Cerebellar cortex (tissue), 1 donor: ENCODE data around the gene TMEM44.
"Not testable (repeated sequence)": the region's sequence is repeated elsewhere in the genome, so short reads cannot be mapped to it uniquely, and the experiment has no call there.

Source experiments
- DNase-seq: peaks from one replicate; pipeline ENCODE4 v3.0.0-alpha.2; 2015; ENCODE audit warnings: low spot score

TMEM44 gene

DNA sequence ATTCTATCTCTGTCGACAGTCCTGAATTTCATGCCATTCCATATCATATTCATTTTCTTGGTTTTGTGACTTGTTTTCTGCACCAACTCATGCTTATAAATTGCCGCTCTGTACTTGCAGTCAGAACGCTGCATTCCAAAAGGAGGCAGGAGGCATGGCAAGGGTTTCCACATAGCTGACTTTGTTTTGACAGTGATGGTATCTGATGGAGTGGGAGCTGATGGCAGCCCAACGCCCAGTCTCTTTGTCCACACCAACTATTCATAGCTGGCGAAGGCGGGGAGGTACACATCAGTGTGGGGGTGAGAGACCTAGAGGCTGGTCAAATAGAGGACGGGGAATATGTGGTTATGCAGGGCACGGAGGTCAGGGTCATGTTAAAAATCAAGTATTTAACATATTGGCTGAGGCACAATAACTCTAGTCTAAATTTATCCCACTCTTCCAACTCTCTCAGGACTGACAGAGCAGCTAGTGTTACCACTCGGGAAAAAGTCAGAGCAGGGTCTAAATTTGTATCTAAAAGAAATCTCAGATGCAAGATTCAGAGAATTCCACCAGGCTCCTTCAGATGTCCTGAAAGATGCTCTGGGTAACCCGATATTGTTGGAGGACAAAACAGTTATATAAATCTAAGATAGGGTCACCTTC is 78.6 kb downstream of the TMEM44 start:
- DNase-seq = no peak

DNA sequence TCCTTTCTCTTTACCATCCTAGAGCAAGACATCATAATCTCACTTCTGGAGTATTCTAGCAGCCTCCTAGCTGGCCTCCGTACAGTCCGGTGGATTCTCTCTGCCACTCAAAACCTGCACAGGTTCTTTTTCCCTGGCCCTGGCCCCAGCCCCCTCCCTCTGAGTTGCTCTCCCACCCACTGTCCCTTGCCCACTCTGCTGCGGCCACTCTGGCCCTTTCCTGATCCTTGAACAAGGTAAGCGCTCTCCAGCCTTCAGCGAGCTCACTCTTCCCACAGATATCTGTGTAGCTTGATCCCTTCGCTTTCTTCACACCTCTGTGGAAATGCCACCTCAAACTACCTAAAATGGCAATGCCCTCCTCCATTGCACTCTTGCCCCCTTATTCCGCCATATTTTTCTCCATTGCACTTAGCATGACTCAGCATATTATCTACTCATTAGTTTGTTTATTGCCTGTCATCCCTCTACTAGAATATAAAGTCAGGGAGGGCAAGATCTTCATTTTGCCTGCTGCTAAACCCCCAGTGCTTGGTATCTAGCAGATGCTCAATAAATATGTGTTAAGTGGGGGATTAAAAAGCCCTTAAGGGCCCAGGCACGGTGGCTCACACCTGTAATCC is 80.8 kb downstream of the TMEM44 start:
- DNase-seq = no peak

DNA sequence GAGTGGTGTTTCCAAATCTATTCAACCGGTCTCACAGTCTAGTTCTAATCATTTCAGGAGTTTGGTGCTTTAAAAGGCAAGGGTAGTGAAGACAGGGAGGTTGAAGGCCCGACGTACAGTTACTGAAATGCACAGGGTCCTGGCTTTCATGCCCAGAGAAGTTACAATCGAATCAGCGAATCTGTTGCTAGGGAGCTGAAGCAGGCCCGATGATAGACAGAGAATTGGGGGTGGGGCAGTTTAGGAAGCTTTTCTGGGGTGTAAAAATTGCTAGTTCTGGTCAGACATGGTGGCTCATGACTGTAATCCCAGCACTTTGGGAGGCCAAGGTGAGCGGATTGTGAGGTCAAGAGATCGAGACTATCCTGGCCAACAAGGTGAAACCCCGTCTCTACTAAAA is 83.4 kb downstream of the TMEM44 start:
- DNase-seq = no peak

DNA sequence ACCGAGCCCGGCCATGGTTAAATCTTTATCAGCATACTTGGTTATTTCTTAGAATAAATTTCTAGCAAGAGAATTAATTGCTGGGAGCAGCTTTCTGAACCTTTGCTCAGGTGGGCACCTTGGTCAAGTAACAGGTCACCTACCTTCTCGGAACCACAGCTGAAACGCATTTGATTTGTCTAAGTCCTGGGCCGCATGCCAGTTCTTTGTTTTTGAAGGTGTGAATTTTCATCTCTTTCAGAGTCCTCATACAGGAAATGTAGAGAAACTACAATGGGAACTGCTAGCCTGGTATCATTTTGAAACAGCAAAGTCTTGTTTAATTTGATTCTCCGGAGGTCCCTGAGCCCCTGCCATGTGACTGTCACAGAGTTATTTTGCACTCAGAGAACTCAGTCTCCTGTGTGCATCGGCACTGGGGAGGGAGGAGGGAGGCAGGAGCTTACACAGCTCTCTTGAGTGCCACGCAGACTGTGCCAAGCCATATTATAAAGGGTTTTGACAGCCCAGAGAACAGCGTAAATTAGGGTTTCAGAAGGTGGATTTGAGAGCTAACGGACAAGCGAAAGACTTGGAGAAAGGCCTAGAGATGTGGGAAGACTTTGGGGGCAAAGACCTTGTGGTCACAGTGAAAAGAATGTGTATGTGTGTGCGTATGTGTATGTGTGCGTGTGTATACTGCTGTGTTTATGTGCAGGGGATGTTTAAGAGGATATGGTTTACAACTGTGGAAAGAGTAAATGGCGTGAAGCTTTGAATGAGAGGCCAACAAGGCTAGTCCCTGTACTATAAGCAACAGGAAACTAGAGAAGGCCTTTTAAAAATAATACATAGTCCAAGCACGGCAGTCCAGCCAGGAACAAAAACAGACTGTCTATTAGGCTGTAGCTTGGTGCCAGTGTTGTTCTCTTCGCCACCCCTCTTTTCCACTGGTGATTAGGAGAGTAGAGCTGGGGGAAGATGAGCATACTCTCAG is 84.6 kb downstream of the TMEM44 start:
- DNase-seq = no peak

DNA sequence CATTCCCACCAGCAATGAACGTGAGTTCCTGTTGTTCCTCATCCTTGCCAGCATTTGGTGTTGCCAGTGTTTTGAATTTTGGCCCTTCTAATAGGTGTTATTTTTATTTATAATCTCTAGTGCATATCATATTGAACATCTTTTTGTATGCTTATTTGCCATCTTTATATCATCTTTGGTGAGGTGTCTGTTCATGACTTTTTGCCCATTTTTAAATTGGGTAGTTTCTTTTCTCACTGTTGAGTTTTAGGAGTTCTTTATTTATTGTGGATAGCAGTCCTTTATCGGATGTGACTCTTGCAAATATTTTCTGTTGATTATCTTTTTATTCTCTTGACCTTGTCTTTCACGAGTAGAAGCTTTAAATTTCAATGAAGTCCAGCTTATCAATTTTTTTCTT is 86.2 kb downstream of the TMEM44 start:
- DNase-seq = no peak

DNA sequence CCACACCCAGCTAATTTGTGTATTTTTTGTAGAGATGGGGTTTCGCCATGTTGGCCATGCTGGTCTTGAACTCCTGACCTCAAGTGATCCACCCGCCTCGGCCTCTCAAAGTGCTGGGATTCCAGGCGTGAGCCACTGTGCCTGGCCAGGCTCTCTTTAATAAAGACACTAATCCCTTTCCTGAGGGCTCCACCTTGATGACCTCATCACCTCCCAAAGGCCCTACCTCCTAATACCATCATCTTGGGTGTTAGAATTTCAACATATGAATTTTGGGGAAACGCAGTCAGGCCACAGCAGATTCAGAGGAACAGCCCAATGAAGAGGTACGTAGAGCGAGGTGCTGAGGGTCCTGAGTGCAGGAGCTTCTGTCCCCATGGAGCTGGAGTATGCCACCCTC is 87.7 kb downstream of the TMEM44 start:
- not testable (repeated sequence) for DNase-seq

DNA sequence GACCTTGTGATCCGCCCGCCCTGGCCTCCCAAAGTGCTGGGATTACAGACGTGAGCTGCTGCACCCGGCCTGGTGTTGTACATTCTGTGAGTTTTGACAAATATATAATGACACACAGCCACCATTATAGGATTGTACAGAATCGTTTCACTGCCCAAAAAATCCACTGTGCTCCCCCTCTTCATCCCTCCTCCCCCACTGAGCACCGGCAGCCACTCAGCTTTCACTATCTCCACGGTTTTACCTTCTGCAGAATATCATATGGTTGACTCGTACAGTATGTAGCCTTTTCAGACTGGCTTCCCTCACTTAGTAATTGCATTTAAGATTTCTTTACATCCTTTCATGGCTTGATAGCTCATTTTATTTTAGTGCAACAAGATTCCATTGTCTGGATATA is 89.7 kb downstream of the TMEM44 start:
- DNase-seq = no peak

DNA sequence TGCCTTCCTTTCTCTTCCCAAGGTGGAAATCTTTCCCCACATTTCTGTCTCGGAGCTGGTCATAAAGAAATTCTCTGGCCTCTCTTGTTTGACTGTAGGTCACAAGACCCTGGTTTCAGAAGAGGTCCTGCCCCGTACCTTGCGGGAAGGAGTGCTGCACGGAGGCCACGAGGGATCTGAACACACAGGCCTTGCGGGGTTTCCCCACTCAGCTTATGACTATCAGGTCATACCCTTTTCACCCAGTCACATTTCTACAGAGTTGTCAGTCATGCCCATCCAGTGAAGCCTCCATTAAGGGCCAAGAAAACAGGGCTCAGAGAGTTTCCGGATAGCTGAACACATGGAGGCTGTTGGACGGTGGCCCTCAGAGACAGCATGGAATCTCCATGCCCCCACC is 91.7 kb downstream of the TMEM44 start:
- no peak for DNase-seq

DNA sequence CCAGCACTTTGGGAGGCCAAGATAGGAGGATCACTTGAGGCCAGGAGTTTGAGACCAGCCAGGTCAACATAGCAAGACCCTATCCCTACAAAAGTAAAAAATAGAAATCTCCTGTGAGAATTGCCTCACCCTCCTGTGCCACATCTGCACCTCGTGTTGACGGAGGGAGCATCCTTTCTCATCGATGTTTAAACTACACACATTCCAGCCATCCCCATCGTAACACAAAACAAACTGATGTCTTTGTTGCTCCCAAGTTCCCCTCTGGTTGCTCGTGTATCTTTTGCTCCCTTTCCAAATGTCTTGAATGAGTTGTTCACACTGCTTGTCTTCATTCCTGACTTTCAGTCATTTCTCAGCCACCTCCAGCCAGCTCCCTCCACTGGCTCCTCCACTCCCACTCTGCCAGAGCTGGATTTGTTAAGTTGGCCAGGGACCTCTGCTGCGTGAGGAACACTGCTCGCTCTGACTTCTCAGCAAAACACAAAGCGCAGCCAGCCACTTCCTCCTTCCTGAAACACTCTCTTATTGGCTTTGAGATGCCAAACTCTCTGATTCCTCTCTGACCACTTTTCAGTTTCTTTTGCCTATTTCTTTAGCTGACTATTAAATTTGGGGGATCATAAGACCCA is 92.8 kb downstream of the TMEM44 start:
- DNase-seq = no peak

DNA sequence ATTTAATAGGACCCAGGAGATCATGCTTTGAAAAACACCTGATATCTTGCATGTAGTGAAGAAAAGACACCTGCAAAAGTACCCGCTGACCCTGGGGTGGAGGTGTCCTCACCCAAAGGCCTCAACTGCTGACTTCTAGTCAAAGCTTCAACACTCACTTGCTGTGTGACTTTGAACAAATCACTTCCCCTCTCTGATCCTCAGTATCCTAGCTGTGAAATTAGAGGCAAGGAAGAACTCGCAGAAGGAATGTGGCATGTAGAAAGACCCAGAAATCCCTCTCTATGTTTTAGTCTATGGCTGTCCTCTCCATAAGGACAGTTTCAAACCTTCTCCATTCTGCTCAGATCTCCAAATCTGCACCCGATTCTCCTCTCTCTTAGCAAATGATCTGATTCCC is 93.7 kb downstream of the TMEM44 start:
- DNase-seq = no peak

DNA sequence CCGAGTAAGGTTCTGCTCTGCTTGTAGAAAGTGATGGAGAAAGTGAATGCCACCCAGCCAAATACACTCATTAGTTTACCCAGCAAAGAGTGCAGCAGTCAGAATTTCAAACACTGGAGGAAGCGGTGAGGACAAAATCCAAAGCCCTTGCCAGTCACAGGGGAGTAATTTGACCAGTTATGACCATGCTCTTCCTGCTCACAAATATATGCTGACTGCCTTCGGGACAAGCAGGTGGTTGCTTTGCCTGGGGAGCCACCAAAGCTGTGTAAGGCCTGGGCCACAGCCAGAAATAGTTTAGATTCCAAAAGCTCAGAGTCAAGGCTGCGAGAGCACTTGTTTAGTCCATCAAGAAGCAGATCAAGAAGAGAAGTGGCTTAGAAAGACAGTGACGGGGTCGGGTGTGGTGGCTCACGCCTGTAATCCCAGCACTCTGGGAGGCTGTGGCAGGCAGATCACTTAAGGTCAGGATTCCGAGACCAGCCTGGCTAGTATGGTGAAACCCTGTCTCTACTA is 95.4 kb downstream of the TMEM44 start:
- no peak for DNase-seq
